HepG2 (cell line): ENCODE measurements around the gene UBE2O. TPM values are rescaled to one million over a fixed set of nuclear protein-coding genes. Genes with fewer than 3 reads are reported as not detected.

Experiments
- ATF2 ChIP-seq: sonication (generic); formaldehyde crosslinking; IDR thresholded peaks from 2 replicates; pipeline ENCODE4 v1.4.0; 2020; ENCODE audit warnings: missing genetic modification reagents
- ATF3 ChIP-seq: sonication (generic); formaldehyde crosslinking; IDR thresholded peaks from 2 replicates; pipeline ENCODE4 v1.4.0; 2020; ENCODE audit warnings: missing genetic modification reagents
- CBFB ChIP-seq: sonication (generic); formaldehyde crosslinking; IDR thresholded peaks from 2 replicates; pipeline ENCODE4 v1.4.0; 2020; ENCODE audit warnings: missing genetic modification reagents
- FOSL1 ChIP-seq: sonication (generic); formaldehyde crosslinking; IDR thresholded peaks from 2 replicates; pipeline ENCODE4 v1.9.0; 2021; ENCODE audit warnings: missing genetic modification reagents, borderline replicate concordance
- GFI1 ChIP-seq: sonication (generic); formaldehyde crosslinking; IDR thresholded peaks from 2 replicates; pipeline ENCODE4 v1.5.0; 2020; ENCODE audit warnings: missing genetic modification reagents, mild to moderate bottlenecking, borderline replicate concordance
- PAX8 ChIP-seq: sonication (generic); formaldehyde crosslinking; IDR thresholded peaks from 2 replicates; pipeline ENCODE4 v1.8.0; 2022; ENCODE audit warnings: mild to moderate bottlenecking, missing genetic modification reagents, borderline replicate concordance
- PPARG ChIP-seq: conservative IDR thresholded peaks from 2 replicates; pipeline ENCODE4 v1.6.1; 2016; ENCODE audit warnings: missing biosample characterization, missing genetic modification reagents
- RFXANK ChIP-seq: IDR thresholded peaks from 2 replicates; pipeline ENCODE4 v1.6.1; 2016
- USF2 ChIP-seq, 2 experiments: sonication (generic) in 1 of 2; formaldehyde crosslinking in 1 of 2; IDR thresholded peaks; 2 replicates each; pipeline versions ENCODE4 v1.5.1 to v1.6.1; 2011 to 2020; ENCODE audit warnings: borderline replicate concordance in 1 of 2, low read depth in 1 of 2, low read length in 1 of 2, mild to moderate bottlenecking in 1 of 2, missing genetic modification reagents in 1 of 2, moderate library complexity in 1 of 2
- ZBTB43 ChIP-seq: sonication (generic); formaldehyde crosslinking; conservative IDR thresholded peaks from 2 replicates; pipeline ENCODE4 v1.4.0; 2020; ENCODE audit warnings: missing genetic modification reagents
- ZNF10 ChIP-seq: sonication (generic); formaldehyde crosslinking; IDR thresholded peaks from 2 replicates; pipeline ENCODE4 v1.4.0; 2020; ENCODE audit warnings: mild to moderate bottlenecking, low read depth, missing genetic modification reagents, borderline replicate concordance
- ZNF142 ChIP-seq: sonication (generic); formaldehyde crosslinking; IDR thresholded peaks from 2 replicates; pipeline ENCODE4 v1.4.0; 2020; ENCODE audit warnings: missing genetic modification reagents
- ZNF619 ChIP-seq: sonication (generic); formaldehyde crosslinking; IDR thresholded peaks from 2 replicates; pipeline ENCODE4 v1.4.0; 2020; ENCODE audit warnings: mild to moderate bottlenecking, missing genetic modification reagents
- ZNF709 ChIP-seq: sonication (generic); formaldehyde crosslinking; IDR thresholded peaks from 2 replicates; pipeline ENCODE4 v1.5.0; 2020; ENCODE audit warnings: mild to moderate bottlenecking, missing genetic modification reagents
- ZNF776 ChIP-seq: sonication (generic); formaldehyde crosslinking; IDR thresholded peaks from 2 replicates; pipeline ENCODE4 v1.4.0; 2020; ENCODE audit warnings: mild to moderate bottlenecking, missing genetic modification reagents
- polyA plus RNA-seq, 8 experiments: library from polyadenylated mRNA; depleted of rRNA in 3 of 8; stranded (reverse) in 7 of 8; unstranded in 1 of 8; fragments of >200 nt; fragmentation: Illumina TruSeq in 4 of 8; extraction: Trizol in 4 of 8; gene quantifications; 2 replicates each; pipeline versions ENCODE4 v1.2.1 to v1.2.3, GENCODE V29; 2011 to 2016; ENCODE audit warnings: low read depth in 4 of 8, missing spikeins in 1 of 8, mixed read lengths in 1 of 8; ENCODE audit not compliant: insufficient read depth in 1 of 8
- total RNA-seq, 5 experiments: library from RNA; depleted of rRNA; stranded (reverse); fragments of >200 nt; fragmentation: Illumina TruSeq; extraction: Trizol; gene quantifications; 2 replicates each; pipeline ENCODE4 v1.2.3, GENCODE V29; 2016; ENCODE audit warnings: low read depth in 1 of 5

Gene UBE2O
- total and polyA plus RNA-seq, 2 of the 13 experiments (the other 11 are each of a cell fraction or from before 2014, with no cell fraction given), result 21.5 to 23.5 TPM

- TF ChIP-seq ZNF142 (CRISPR knock-in tag), result no peak
- TF ChIP-seq FOSL1, result no peak; the same call in 1 of the 2 replicates
- peak; percentile 88 for TF ChIP-seq ZNF776 (CRISPR knock-in tag)
- no peak; the same call in none of the 2 replicates for TF ChIP-seq GFI1
- peak; percentile 50; the same call in 1 of the 2 replicates for TF ChIP-seq PPARG (CRISPR knock-in tag)
- 0 out of 2 replicates have a peak, but pooled peaks have one; percentile 35 for TF ChIP-seq ZBTB43 (CRISPR knock-in tag)
- TF ChIP-seq ZNF10 (CRISPR knock-in tag), result no peak
- TF ChIP-seq ATF3 (CRISPR knock-in tag), result 0 out of 2 replicates have a peak, but pooled peaks have one; percentile 9
- TF ChIP-seq USF2 (IDR thresholded peaks at IDR 0.05; ENCODE audit: low read depth, low read length), result no peak
- TF ChIP-seq USF2 (CRISPR knock-in tag; IDR thresholded peaks at IDR 0.05; ENCODE audit: borderline replicate concordance), result no peak
- TF ChIP-seq PAX8 (CRISPR knock-in tag), result peak; percentile 88; the same call in 1 of the 2 replicates
- no peak for TF ChIP-seq RFXANK (CRISPR knock-in tag)
- peak; percentile 90 for TF ChIP-seq ATF2 (CRISPR knock-in tag)
- TF ChIP-seq ZNF709, result peak; percentile 94; the same call in 1 of the 2 replicates
- TF ChIP-seq ZNF619 (CRISPR knock-in tag), result no peak
- TF ChIP-seq CBFB (CRISPR knock-in tag), result peak; percentile 53
These were observed 99.2 kb downstream of the UBE2O start, which contains the start of gene PRPSAP1 (continued) for GRCh38 chr17:76353599-76354316.
